ENCODE data around the gene ENTPD5. TPM values are rescaled to one million over a fixed set of nuclear protein-coding genes. Genes with fewer than 3 reads are reported as not detected.

The ENTPD5 gene
- total RNA-seq, 1 donor from 2014 or later = 10.4 TPM

DNA sequence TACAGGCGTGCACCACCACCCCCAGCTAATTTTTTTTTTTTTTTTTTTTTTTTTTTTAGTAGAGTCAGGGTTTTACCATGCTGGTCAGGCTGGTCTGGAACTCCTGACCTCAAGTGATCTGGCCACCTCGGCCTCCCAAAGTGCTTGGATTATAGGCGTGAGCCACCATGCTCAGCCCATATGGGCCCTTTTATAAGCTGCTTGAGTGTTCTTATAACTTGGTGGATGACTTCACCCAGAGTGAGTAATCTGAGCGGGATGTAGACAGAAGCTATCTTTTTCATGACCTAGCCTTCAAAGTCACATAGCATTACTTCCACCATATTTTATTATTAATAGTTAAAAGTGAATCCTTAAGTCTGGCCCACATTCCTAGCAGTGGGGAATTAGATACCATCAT lies 16.5 kb upstream of the ENTPD5 start:
- no peak overlapping the region for H3K4me3 Mint-ChIP-seq
- ATAC-seq (ENCODE audit: low read depth) (no peak), DNase-seq (no peak)
- H3K36me3 Mint-ChIP-seq (ENCODE audit: low read depth) = no peaks in the 10 kb centered on the region
- CTCF ChIA-PET = interaction anchor here (0.7 kb wide), 1 partner anchor 99 kb away, joined by 3 read pairs; no protein-coding TSS in a partner anchor
- intact Hi-C loops (cut with micrococcal nuclease) = loop anchor here (5.0 kb wide), 1 partner anchor 528 kb away; no protein-coding TSS in a partner anchor
- POLR2A ChIA-PET = interaction anchor here (0.7 kb wide), 1 partner anchor 1924 kb away, joined by 4 read pairs; no protein-coding TSS in a partner anchor
- TF ChIP-seq, protein P1, sequence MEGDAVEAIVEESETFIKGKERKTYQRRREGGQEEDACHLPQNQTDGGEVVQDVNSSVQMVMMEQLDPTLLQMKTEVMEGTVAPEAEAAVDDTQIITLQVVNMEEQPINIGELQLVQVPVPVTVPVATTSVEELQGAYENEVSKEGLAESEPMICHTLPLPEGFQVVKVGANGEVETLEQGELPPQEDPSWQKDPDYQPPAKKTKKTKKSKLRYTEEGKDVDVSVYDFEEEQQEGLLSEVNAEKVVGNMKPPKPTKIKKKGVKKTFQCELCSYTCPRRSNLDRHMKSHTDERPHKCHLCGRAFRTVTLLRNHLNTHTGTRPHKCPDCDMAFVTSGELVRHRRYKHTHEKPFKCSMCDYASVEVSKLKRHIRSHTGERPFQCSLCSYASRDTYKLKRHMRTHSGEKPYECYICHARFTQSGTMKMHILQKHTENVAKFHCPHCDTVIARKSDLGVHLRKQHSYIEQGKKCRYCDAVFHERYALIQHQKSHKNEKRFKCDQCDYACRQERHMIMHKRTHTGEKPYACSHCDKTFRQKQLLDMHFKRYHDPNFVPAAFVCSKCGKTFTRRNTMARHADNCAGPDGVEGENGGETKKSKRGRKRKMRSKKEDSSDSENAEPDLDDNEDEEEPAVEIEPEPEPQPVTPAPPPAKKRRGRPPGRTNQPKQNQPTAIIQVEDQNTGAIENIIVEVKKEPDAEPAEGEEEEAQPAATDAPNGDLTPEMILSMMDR (IDR thresholded peaks at IDR 0.05) = no peak
- H3K4me1 Mint-ChIP-seq = no peaks in the 10 kb centered on the region
- no peaks in the 10 kb centered on the region for H3K27me3 Mint-ChIP-seq
- no peaks in the 10 kb centered on the region for H3K9me3 Mint-ChIP-seq
- no peak overlapping the region for H3K27ac Mint-ChIP-seq

DNA sequence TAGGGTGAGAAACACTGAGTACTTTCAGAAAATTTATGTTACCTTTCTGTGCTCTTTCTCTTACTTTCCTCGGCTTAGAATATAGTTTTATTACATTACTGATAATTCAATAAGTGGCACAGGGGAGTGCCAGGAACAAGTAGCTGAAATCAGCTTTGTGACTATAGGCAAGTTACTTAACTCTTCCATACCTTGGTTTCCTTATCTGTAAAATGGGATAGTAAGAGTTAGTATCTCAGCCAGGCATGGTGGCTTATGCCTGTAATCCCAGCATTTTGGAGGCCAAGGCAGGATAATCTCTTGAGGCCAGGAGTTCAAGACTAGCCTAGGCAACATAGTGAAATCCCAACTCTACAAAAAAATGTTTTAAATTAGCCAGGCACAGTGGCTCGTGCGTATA lies 15.5 kb upstream of the ENTPD5 start:
- Mint-ChIP-seq H3K9me3 (no peaks in the 10 kb centered on the region), H3K27ac (no peak overlapping the region), H3K4me3 (no peak overlapping the region), H3K27me3 (no peaks in the 10 kb centered on the region), H3K4me1 (no peaks in the 10 kb centered on the region), H3K36me3 (ENCODE audit: low read depth) (no peaks in the 10 kb centered on the region)
- intact Hi-C loops (cut with micrococcal nuclease) = no loop called here
- TF ChIP-seq, protein P1 (IDR thresholded peaks at IDR 0.05) = no peak
- CTCF ChIA-PET = interaction anchor here (0.6 kb wide), 1 partner anchor 588 kb away, joined by 7 read pairs; no protein-coding TSS in a partner anchor
- ATAC-seq (ENCODE audit: low read depth) = no peak
- DNase-seq = no peak
- POLR2A ChIA-PET = interaction anchor here (0.6 kb wide), 1 partner anchor 919 kb away, joined by 3 read pairs; no protein-coding TSS in a partner anchor

DNA sequence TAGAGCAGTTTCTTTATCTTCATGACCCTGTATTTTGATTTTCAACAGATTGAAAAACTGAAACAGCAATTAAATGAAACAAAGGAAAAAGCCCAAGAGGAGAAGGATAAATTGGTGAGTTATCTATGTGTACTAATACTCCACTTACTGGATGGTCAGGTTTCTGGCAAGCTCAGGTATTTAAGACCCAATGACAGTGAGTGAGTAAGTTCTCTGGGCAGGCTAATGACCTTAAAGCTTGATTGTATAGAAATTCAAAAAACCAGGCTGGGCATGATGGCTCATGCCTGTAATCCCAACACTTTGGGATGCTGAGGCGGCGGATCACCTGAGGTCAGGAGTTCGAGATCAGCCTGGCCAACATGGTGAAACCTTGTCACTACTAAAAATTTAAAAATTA lies 10.0 kb upstream of the ENTPD5 start:
- Mint-ChIP-seq H3K4me3 (no peak overlapping the region), H3K27me3 (no peaks in the 10 kb centered on the region), H3K27ac (no peak overlapping the region), H3K4me1 (no peaks in the 10 kb centered on the region), H3K9me3 (no peaks in the 10 kb centered on the region), H3K36me3 (ENCODE audit: low read depth) (no peaks in the 10 kb centered on the region)
- CTCF ChIA-PET = no interaction called here
- intact Hi-C loops (cut with micrococcal nuclease) = no loop called here
- POLR2A ChIA-PET = no interaction called here
- no peak for ATAC-seq (ENCODE audit: low read depth)
- DNase-seq = no peak
- TF ChIP-seq, protein P1 (IDR thresholded peaks at IDR 0.05) = no peak

DNA sequence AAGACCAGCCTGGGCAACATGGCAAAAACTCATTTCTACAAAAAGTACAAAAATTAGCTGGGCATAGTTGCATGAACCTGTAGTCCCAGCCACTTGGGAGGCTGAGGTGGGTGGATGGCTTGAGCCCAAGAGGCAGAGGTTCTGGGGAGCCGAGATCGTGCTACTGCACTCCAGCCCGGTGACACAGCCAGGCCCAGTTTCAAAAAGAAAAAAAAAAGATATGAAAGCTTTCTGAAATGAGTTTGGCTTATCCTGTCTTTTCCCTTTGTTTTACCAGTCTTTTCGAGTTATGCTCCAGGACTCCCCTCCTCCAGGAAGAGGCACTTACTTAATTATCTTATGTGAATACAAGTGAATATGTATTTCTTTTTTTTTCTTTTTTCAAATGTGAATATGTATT lies 3.3 kb upstream of the ENTPD5 start:
- CTCF ChIA-PET = no interaction called here
- TF ChIP-seq, protein P1 (IDR thresholded peaks at IDR 0.05) = no peak
- POLR2A ChIA-PET = no interaction called here
- ATAC-seq (ENCODE audit: low read depth) = no peak
- peaks cover 2% of the 10 kb centered on the region for H3K36me3 Mint-ChIP-seq (ENCODE audit: low read depth)
- intact Hi-C loops (cut with micrococcal nuclease) = no loop called here
- no peak overlapping the region for H3K27ac Mint-ChIP-seq
- DNase-seq = no peak
- no peaks in the 10 kb centered on the region for H3K27me3 Mint-ChIP-seq
- no peak overlapping the region for H3K4me3 Mint-ChIP-seq
- H3K9me3 Mint-ChIP-seq = no peaks in the 10 kb centered on the region
- peaks cover 14% of the 10 kb centered on the region for H3K4me1 Mint-ChIP-seq

DNA sequence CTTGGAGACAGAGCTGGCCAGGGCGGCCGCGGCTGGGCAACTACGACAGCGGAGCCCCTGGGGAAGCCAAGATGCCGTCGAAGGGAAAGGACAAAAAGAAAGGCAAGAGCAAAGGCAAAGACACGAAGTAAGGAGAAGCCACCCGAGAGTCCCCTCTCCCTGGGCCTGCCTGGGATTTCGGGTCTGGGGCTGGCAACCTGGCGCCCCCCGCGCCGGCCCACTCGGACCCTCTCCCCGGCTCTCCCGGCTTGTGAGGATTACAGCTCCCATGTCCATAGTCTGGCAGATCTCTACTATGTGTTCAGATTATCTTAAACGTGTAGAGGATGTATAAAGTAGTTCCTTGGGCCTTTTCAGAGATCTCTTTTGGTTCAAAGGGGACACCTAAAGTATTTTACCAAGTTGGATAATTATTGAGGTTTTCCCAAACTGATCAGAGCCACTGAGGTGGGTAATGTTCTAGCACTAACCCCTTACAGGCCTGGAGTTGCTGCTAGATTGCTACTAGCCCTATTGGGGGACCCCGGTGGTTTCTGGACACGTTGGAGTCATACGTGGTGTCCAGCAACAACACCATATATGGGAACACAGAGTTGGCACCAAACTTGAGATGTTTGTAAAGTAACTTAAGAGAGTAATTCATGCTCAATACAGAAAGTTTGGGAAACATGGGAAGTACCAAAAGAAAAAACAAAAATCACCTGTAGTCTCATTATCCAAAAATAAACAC lies 485 bp upstream of the ENTPD5 start:
- intact Hi-C loops (cut with micrococcal nuclease) = loop anchor here (1.0 to 5.0 kb wide), 4 partner anchors 65 to 307 kb away; partner anchors contain the start of genes ALDH6A1, COQ6, FAM161B and LIN52
- Mint-ChIP-seq H3K27me3 (no peaks in the 10 kb centered on the region), H3K4me1 (peaks cover 14% of the 10 kb centered on the region), H3K9me3 (no peaks in the 10 kb centered on the region), H3K4me3 (peak overlapping the region; percentile 95), H3K36me3 (ENCODE audit: low read depth) (peaks cover 2% of the 10 kb centered on the region), H3K27ac (peak overlapping the region; percentile 83)
- CTCF ChIA-PET = no interaction called here
- TF ChIP-seq, protein P1 (IDR thresholded peaks at IDR 0.05) = no peak
- POLR2A ChIA-PET = interaction anchor here (1.2 to 1.8 kb wide), 2 partner anchors 16 to 133 kb away, joined by 3 read pairs; partner anchors contain the start of gene ZNF410
- ATAC-seq (ENCODE audit: low read depth) (no peak), DNase-seq (no peak)
